ENCODE results near the gene RAB9A.

RAB9A gene

GRCh38 chrX:13756381-13756780 lies 67.5 kb downstream of the RAB9A start:
- no peak for DNase-seq

GRCh38 chrX:13759152-13759718 lies 70.3 kb downstream of the RAB9A start:
- DNase-seq = no peak
- H3K4me3 Mint-ChIP-seq = no peak overlapping the region
- H3K27ac Mint-ChIP-seq = no peak overlapping the region
- no peaks in the 10 kb centered on the region for H3K27me3 Mint-ChIP-seq (ENCODE audit: low read depth, poor library complexity)
- peaks cover under 1% of the 10 kb centered on the region for H3K4me1 Mint-ChIP-seq
- TF ChIP-seq, protein P1, sequence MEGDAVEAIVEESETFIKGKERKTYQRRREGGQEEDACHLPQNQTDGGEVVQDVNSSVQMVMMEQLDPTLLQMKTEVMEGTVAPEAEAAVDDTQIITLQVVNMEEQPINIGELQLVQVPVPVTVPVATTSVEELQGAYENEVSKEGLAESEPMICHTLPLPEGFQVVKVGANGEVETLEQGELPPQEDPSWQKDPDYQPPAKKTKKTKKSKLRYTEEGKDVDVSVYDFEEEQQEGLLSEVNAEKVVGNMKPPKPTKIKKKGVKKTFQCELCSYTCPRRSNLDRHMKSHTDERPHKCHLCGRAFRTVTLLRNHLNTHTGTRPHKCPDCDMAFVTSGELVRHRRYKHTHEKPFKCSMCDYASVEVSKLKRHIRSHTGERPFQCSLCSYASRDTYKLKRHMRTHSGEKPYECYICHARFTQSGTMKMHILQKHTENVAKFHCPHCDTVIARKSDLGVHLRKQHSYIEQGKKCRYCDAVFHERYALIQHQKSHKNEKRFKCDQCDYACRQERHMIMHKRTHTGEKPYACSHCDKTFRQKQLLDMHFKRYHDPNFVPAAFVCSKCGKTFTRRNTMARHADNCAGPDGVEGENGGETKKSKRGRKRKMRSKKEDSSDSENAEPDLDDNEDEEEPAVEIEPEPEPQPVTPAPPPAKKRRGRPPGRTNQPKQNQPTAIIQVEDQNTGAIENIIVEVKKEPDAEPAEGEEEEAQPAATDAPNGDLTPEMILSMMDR (IDR thresholded peaks at IDR 0.05) = no peak
- peaks cover 17% of the 10 kb centered on the region for H3K36me3 Mint-ChIP-seq (ENCODE audit: low read depth)
- peaks cover 10% of the 10 kb centered on the region for H3K9me3 Mint-ChIP-seq

More at GRCh38 chrX:13756381-13756780, 67.5 kb downstream of the RAB9A start:
- Mint-ChIP-seq H3K9me3 (peaks cover 10% of the 10 kb centered on the region), H3K4me3 (no peak overlapping the region), H3K4me1 (no peaks in the 10 kb centered on the region), H3K27me3 (ENCODE audit: low read depth, poor library complexity) (no peaks in the 10 kb centered on the region), H3K27ac (no peak overlapping the region), H3K36me3 (ENCODE audit: low read depth) (peaks cover 31% of the 10 kb centered on the region)
- TF ChIP-seq, protein P1 (IDR thresholded peaks at IDR 0.05) = no peak

All from nephron progenitor cell (in vitro differentiated cells).